Endothelial cell of umbilical vein (primary cell): ENCODE data around the gene PDE3B. TPM values are rescaled to one million over a fixed set of nuclear protein-coding genes. Genes with fewer than 3 reads are reported as not detected.

Experiments
- BruUV-seq: library from RNA; stranded (reverse); fragments of 400-500 nt; replicated peaks from 2 replicates; lab custom pipeline; 2021; lab: Mats Ljungman, UMichigan
- CTCF ChIA-PET: fragments of 300-600, 350-600 bp; sonication (Branson Sonifier 250); formaldehyde crosslinking; loops from one replicate; lab custom pipeline; 2021; ENCODE audit warnings: antibody characterized with exemption, inconsistent platforms; lab: Charles Lee
- POLR2A ChIA-PET: fragments of 300-600, 350-600 bp; sonication (Branson Sonifier 250); formaldehyde crosslinking; loops from one replicate; lab custom pipeline; 2021; ENCODE audit warnings: antibody characterized with exemption, inconsistent platforms; lab: Charles Lee
- DNase-seq: peaks from one replicate; pipeline ENCODE4 v3.0.0-alpha.2; 2011; ENCODE audit warnings: low read depth, low spot score
- FAIRE-seq: peaks from 2 replicates; lab custom pipeline; 2011; peaks lifted over from hg19 to GRCh38; lab: Jason Lieb, UNC
- H2AFZ ChIP-seq: 2 replicates; pipeline ENCODE4 v1.6.0; 2012; ENCODE audit warnings: low read depth, low read length, control low read depth, inconsistent platforms
- H3K27ac ChIP-seq: 2 replicates; pipeline ENCODE4 v1.5.1; 2011; ENCODE audit warnings: low read depth, mild to moderate bottlenecking, control low read depth, low read length, moderate library complexity; ENCODE audit not compliant: insufficient read depth
- H3K27me3 ChIP-seq, 2 experiments: 2 replicates each; pipeline versions ENCODE4 v1.6.0 to v1.6.1; 2011; ENCODE audit warnings: low read length in 2 of 2, mixed read lengths in 1 of 2; ENCODE audit not compliant: control insufficient read depth in 2 of 2, insufficient read depth in 2 of 2
- H3K36me3 ChIP-seq, 2 experiments: 2 replicates in 1 of 2; 3 replicates in 1 of 2; pipeline ENCODE4 v1.5.1; 2011; ENCODE audit warnings: low read length in 2 of 2, mild to moderate bottlenecking in 1 of 2, moderate library complexity in 1 of 2; ENCODE audit not compliant: control insufficient read depth in 2 of 2, insufficient read depth in 2 of 2; ENCODE audit errors: extremely low read depth in 1 of 2
- H3K4me1 ChIP-seq: 3 replicates; pipeline ENCODE4 v1.5.1; 2011; ENCODE audit warnings: mild to moderate bottlenecking, low read length; ENCODE audit not compliant: control insufficient read depth, insufficient read depth; ENCODE audit errors: extremely low read depth
- H3K4me2 ChIP-seq: 2 replicates; pipeline ENCODE4 v1.6.1; 2011; ENCODE audit warnings: low read length, control low read depth, mixed read lengths; ENCODE audit not compliant: insufficient read depth
- H3K4me3 ChIP-seq, 3 experiments: fragments of 200-600 bp in 1 of 3; sonication (generic), shearing (Covaris generic) in 1 of 3; replicated peaks in 1 of 3; 2 replicates each; pipeline ENCODE4 v1.5.1; 2011 to 2016; ENCODE audit warnings: control low read depth in 3 of 3, low read length in 3 of 3, mild to moderate bottlenecking in 2 of 3, inconsistent platforms in 1 of 3, low read depth in 1 of 3, moderate library complexity in 1 of 3; ENCODE audit not compliant: insufficient read depth in 1 of 3
- H3K79me2 ChIP-seq: 2 replicates; pipeline ENCODE4 v1.6.0; 2012; ENCODE audit warnings: low read length, inconsistent platforms; ENCODE audit not compliant: control insufficient read depth, insufficient read depth
- H3K9ac ChIP-seq: replicated peaks from 2 replicates; pipeline ENCODE3; 2011; ENCODE audit warnings: low read length, control low read depth; ENCODE audit not compliant: insufficient read depth; ENCODE audit errors: extremely low read depth
- H3K9me1 ChIP-seq: replicated peaks from 3 replicates; pipeline ENCODE4 v1.6.0; 2011; ENCODE audit warnings: mild to moderate bottlenecking, low read length; ENCODE audit not compliant: control insufficient read depth, insufficient read depth; ENCODE audit errors: extremely low read depth
- H3K9me3 ChIP-seq: replicated peaks from 2 replicates; pipeline ENCODE4 v1.5.1; 2012; ENCODE audit warnings: low read length, inconsistent platforms; ENCODE audit not compliant: control insufficient read depth, insufficient read depth
- H4K20me1 ChIP-seq: replicated peaks from 2 replicates; pipeline ENCODE3; 2011; ENCODE audit warnings: mild to moderate bottlenecking, low read length; ENCODE audit not compliant: control insufficient read depth, insufficient read depth; ENCODE audit errors: extremely low read depth
- CTCF ChIP-seq, 2 donors: IDR thresholded peaks; 1 replicate in 1 of 2; 2 replicates in 1 of 2; pipeline ENCODE4 v1.5.1; 2011; ENCODE audit warnings: low read length in 2 of 2, mild to moderate bottlenecking in 2 of 2, moderate library complexity in 2 of 2, control low read depth in 1 of 2, inconsistent platforms in 1 of 2, low read depth in 1 of 2; ENCODE audit not compliant: insufficient read depth in 1 of 2; ENCODE audit errors: extremely low read depth in 1 of 2
- EZH2 ChIP-seq: IDR thresholded peaks from 2 replicates; pipeline ENCODE4 v1.6.1; 2012; ENCODE audit warnings: borderline replicate concordance, low read depth, mild to moderate bottlenecking, moderate library complexity, low read length, inconsistent platforms; ENCODE audit not compliant: severe bottlenecking
- FOS ChIP-seq: IDR thresholded peaks from 2 replicates; pipeline ENCODE4 v1.6.1; 2011; ENCODE audit warnings: mild to moderate bottlenecking, low read length, moderate library complexity, borderline replicate concordance; ENCODE audit not compliant: insufficient read depth
- GATA2 ChIP-seq: IDR thresholded peaks from 2 replicates; pipeline ENCODE4 v1.7.0; 2011; ENCODE audit warnings: low read depth, mild to moderate bottlenecking, moderate library complexity, mixed read lengths, low read length; ENCODE audit not compliant: insufficient read length, insufficient read depth
- JUN ChIP-seq: IDR thresholded peaks from 2 replicates; pipeline ENCODE4 v1.6.1; 2011; ENCODE audit warnings: borderline replicate concordance, low read depth; ENCODE audit not compliant: insufficient read length, insufficient read depth
- MYC ChIP-seq: IDR thresholded peaks from one replicate; pipeline ENCODE4 v1.6.1; 2011; ENCODE audit warnings: mild to moderate bottlenecking, low read depth, low read length
- POLR2A ChIP-seq: IDR thresholded peaks from 2 replicates; pipeline ENCODE4 v1.6.1; 2012; ENCODE audit warnings: low read depth, mild to moderate bottlenecking, control low read depth, low read length
- POLR2AphosphoS5 ChIP-seq: IDR thresholded peaks from 2 replicates; pipeline ENCODE4 v1.6.1; 2012; ENCODE audit warnings: low read depth, mild to moderate bottlenecking, control low read depth, low read length, moderate library complexity; ENCODE audit not compliant: insufficient read depth
- dilution Hi-C: fragments of 300-500 bp; cut with MboI; formaldehyde crosslinking; loops from one replicate; pipeline ENCODE4 v1.15.0; 2019; ENCODE audit warnings: low sequenced_read_pairs; ENCODE audit not compliant: extremely low pct_ligation_motif_present
- intact Hi-C: fragments of 100-400 bp; cut with micrococcal nuclease; formaldehyde crosslinking; loops from one replicate; pipeline ENCODE4 v1.10.0; 2022
- polyA plus RNA-seq, 4 experiments: library from polyadenylated mRNA; depleted of rRNA in 3 of 4; stranded (reverse) in 3 of 4; unstranded in 1 of 4; fragments of >200 nt; gene quantifications; 2 replicates each; pipeline versions ENCODE4 v1.2.1 to v1.2.3, GENCODE V29; 2011 to 2012; ENCODE audit warnings: missing spikeins in 1 of 4
- total RNA-seq: library from RNA; stranded (reverse); gene quantifications from 2 replicates; pipeline ENCODE4 v1.2.3, GENCODE V29; 2021
- TF ChIP-seq, protein P1 (sequence below): IDR thresholded peaks from 2 replicates; pipeline ENCODE4 v1.6.1; 2011; ENCODE audit not compliant: insufficient read depth, insufficient read length

The PDE3B gene
- total and polyA plus RNA-seq, 2 donors (not counting 3 experiments of a cell fraction or from before 2014, with no cell fraction given), result 0.26 to 1.9 TPM

GRCh38 chr11:14635546-14635945 lies 8.1 kb upstream of the PDE3B start:
- intact Hi-C loops (no loop called here), dilution Hi-C loops (no loop called here)
- DNase-seq, result no peak
- no peaks in the 10 kb centered on the region for H3K9me1 ChIP-seq
- H4K20me1 ChIP-seq, result no peaks in the 10 kb centered on the region
- no peak overlapping the region for H3K9ac ChIP-seq
- H2AFZ ChIP-seq, result no peak overlapping the region
- no peak overlapping the region for H3K4me2 ChIP-seq
- H3K4me3 ChIP-seq, result no peak overlapping the region
- CTCF ChIA-PET, result no interaction called here
- BruUV-seq, result no TSS peak
- H3K4me1 ChIP-seq, result no peaks in the 10 kb centered on the region
- TF ChIP-seq FOS, result no peak
- TF ChIP-seq POLR2AphosphoS5, result no peak
- TF ChIP-seq POLR2A, result no peak
- TF ChIP-seq JUN, result no peak
- TF ChIP-seq EZH2, result no peak
- TF ChIP-seq MYC, result no peak
- TF ChIP-seq GATA2, result no peak
- no peak for TF ChIP-seq CTCF (IDR thresholded peaks at IDR 0.05; ENCODE audit: extremely low read depth in 1 of 2, insufficient read depth in 1 of 2, low read depth in 1 of 2, low read length in 2 of 2)
- TF ChIP-seq, protein P1, sequence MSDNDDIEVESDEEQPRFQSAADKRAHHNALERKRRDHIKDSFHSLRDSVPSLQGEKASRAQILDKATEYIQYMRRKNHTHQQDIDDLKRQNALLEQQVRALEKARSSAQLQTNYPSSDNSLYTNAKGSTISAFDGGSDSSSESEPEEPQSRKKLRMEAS, result no peak
- no peaks in the 10 kb centered on the region for H3K79me2 ChIP-seq
- H3K27ac ChIP-seq, result no peak overlapping the region
- FAIRE-seq, result no peak
- peaks cover 0 to 29% of the 10 kb centered on the region in 2 experiments for H3K27me3 ChIP-seq
- no peaks in the 10 kb centered on the region for H3K36me3 ChIP-seq
- H3K9me3 ChIP-seq, result no peaks in the 10 kb centered on the region
- POLR2A ChIA-PET, result no interaction called here
